ENCODE measurements around the gene TEKTIP1. TPM values are rescaled to one million over a fixed set of nuclear protein-coding genes. Genes with fewer than 3 reads are reported as not detected.
"Not testable (repeated sequence)": the region's sequence is repeated elsewhere in the genome, so short reads cannot be mapped to it uniquely, and the experiment has no call there.

Gene TEKTIP1
- polyA plus RNA-seq, 3 donors: 3.3 to 10.7 (median 6.5) TPM

- no peak for DNase-seq (ENCODE audit: extremely low read depth in 1 of 11, low read depth in 9 of 11, low spot score in 4 of 11)
Measured at GRCh38 chr19:3506384-3507340, 32.3 kb upstream of the TEKTIP1 start.

GRCh38 chr19:3507371-3508120 lies 31.4 kb upstream of the TEKTIP1 start:
- DNase-seq (ENCODE audit: extremely low read depth in 1 of 11, low read depth in 9 of 11, low spot score in 4 of 11): peak in 1 of 11 donors; percentile 27

- DNase-seq (ENCODE audit: extremely low read depth in 1 of 11, low read depth in 9 of 11, low spot score in 4 of 11): not testable (repeated sequence)
Measured at GRCh38 chr19:3508121-3508661, 30.8 kb upstream of the TEKTIP1 start.

- DNase-seq (ENCODE audit: extremely low read depth in 1 of 11, low read depth in 9 of 11, low spot score in 4 of 11): no peak
Measured at GRCh38 chr19:3508771-3509535, 30.0 kb upstream of the TEKTIP1 start.

GRCh38 chr19:3509566-3509989 lies 29.4 kb upstream of the TEKTIP1 start:
- DNase-seq (ENCODE audit: extremely low read depth in 1 of 11, low read depth in 9 of 11, low spot score in 4 of 11): no peak

- no peak for DNase-seq (ENCODE audit: extremely low read depth in 1 of 11, low read depth in 9 of 11, low spot score in 4 of 11)
Measured at GRCh38 chr19:3510727-3511126, 28.2 kb upstream of the TEKTIP1 start.

- DNase-seq (ENCODE audit: extremely low read depth in 1 of 11, low read depth in 9 of 11, low spot score in 4 of 11): no peak
Measured at GRCh38 chr19:3511506-3512251, 27.3 kb upstream of the TEKTIP1 start.

- no peak for DNase-seq (ENCODE audit: extremely low read depth in 1 of 11, low read depth in 9 of 11, low spot score in 4 of 11)
Measured at GRCh38 chr19:3512562-3513228, 26.3 kb upstream of the TEKTIP1 start.

GRCh38 chr19:3513229-3514140 lies 25.5 kb upstream of the TEKTIP1 start:
- DNase-seq (ENCODE audit: extremely low read depth in 1 of 11, low read depth in 9 of 11, low spot score in 4 of 11): no peak

GRCh38 chr19:3514930-3515329 lies 24.0 kb upstream of the TEKTIP1 start:
- DNase-seq (ENCODE audit: extremely low read depth in 1 of 11, low read depth in 9 of 11, low spot score in 4 of 11): no peak

GRCh38 chr19:3515891-3516422 lies 23.0 kb upstream of the TEKTIP1 start:
- no peak for DNase-seq (ENCODE audit: extremely low read depth in 1 of 11, low read depth in 9 of 11, low spot score in 4 of 11)

- DNase-seq (ENCODE audit: extremely low read depth in 1 of 11, low read depth in 9 of 11, low spot score in 4 of 11): no peak
Measured at GRCh38 chr19:3516675-3517207, 22.2 kb upstream of the TEKTIP1 start.

- no peak for DNase-seq (ENCODE audit: extremely low read depth in 1 of 11, low read depth in 9 of 11, low spot score in 4 of 11)
Measured at GRCh38 chr19:3517638-3518037, 21.3 kb upstream of the TEKTIP1 start.

- no peak for DNase-seq (ENCODE audit: extremely low read depth in 1 of 11, low read depth in 9 of 11, low spot score in 4 of 11)
Measured at GRCh38 chr19:3518255-3518654, 20.7 kb upstream of the TEKTIP1 start.

- DNase-seq (ENCODE audit: extremely low read depth in 1 of 11, low read depth in 9 of 11, low spot score in 4 of 11): peak in 1 of 11 donors; percentile 44
Measured at GRCh38 chr19:3518659-3519058, 20.3 kb upstream of the TEKTIP1 start.

GRCh38 chr19:3519126-3519525 lies 19.8 kb upstream of the TEKTIP1 start:
- no peak for DNase-seq (ENCODE audit: extremely low read depth in 1 of 11, low read depth in 9 of 11, low spot score in 4 of 11)

All from renal cortex interstitium (tissue), 11 donors.